Stimulated activated CD8-positive, alpha-beta memory T cell treated with anti-CD3 and anti-CD28 coated beads, Interleukin-7, amount 100 ng/mL, for 1 hour (primary cell): Measurements from ENCODE around the gene UPF3B.
A peak's percentile ranks its signal among the peaks of the same experiment; 100 is the strongest.
"Not testable (repeated sequence)": the region's sequence is repeated elsewhere in the genome, so short reads cannot be mapped to it uniquely, and the experiment has no call there.

ENCODE experiments used
- DNase-seq, 2 donors: peaks; one replicate each; pipeline ENCODE4 v3.0.0-alpha.2; 2020; ENCODE audit warnings: low read depth in 2 of 2

The UPF3B gene

GRCh38 chrX:119852382-119853353 is at the start of gene UPF3B:
UPF3B (minus strand) TSS chrX:119852963; CDS start chrX:119852928, 35 bp downstream.
- peak; percentile 77 to 80 for DNase-seq

GRCh38 chrX:119900976-119901375 is 48.2 kb upstream of the UPF3B start:
- DNase-seq = no peak

- no peak for DNase-seq
Observed at GRCh38 chrX:119899125-119899524, 46.4 kb upstream of the UPF3B start.

GRCh38 chrX:119895843-119896326 is 43.1 kb upstream of the UPF3B start, which contains the start of gene AKAP14:
AKAP14 (plus strand) TSS chrX:119895893; CDS start chrX:119903224, 7,331 bp downstream.
- no peak for DNase-seq

- not testable (repeated sequence) for DNase-seq
Observed at GRCh38 chrX:119891961-119892692, 39.4 kb upstream of the UPF3B start.

GRCh38 chrX:119890626-119891025 is 37.9 kb upstream of the UPF3B start:
- not testable (repeated sequence) for DNase-seq

- no peak for DNase-seq
Observed at GRCh38 chrX:119887721-119888425, 35.1 kb upstream of the UPF3B start.

GRCh38 chrX:119885554-119886428 is 33.0 kb upstream of the UPF3B start:
- DNase-seq = no peak

GRCh38 chrX:119880552-119881437 is 28.0 kb upstream of the UPF3B start:
- no peak for DNase-seq

- no peak for DNase-seq
Observed at GRCh38 chrX:119880076-119880475, 27.3 kb upstream of the UPF3B start.

- no peak for DNase-seq
Observed at GRCh38 chrX:119878740-119879139, 26.0 kb upstream of the UPF3B start.

GRCh38 chrX:119871599-119872395 is 19.0 kb upstream of the UPF3B start, which contains the start of the genes NDUFA1 and RNF113A:
NDUFA1 (plus strand) TSS chrX:119871832; CDS start chrX:119871912, 80 bp downstream.
RNF113A (minus strand) TSS chrX:119871733; CDS start chrX:119871613, 120 bp downstream.
- DNase-seq = peak; percentile 56 to 59

- DNase-seq = no peak
Observed at GRCh38 chrX:119871245-119871598, 18.5 kb upstream of the UPF3B start.

- DNase-seq = no peak
Observed at GRCh38 chrX:119870626-119871131, 17.9 kb upstream of the UPF3B start.

- no peak for DNase-seq
Observed at GRCh38 chrX:119853444-119853843, 681 bp upstream of the UPF3B start.

GRCh38 chrX:119833905-119834304 is 18.9 kb downstream of the UPF3B start:
- no peak for DNase-seq

- DNase-seq = no peak
Observed at GRCh38 chrX:119828446-119828845, 24.3 kb downstream of the UPF3B start.

- DNase-seq = no peak
Observed at GRCh38 chrX:119826399-119826959, 26.3 kb downstream of the UPF3B start.
